ENCODE results near the gene NTN4. TPM values are rescaled to one million over a fixed set of nuclear protein-coding genes. Genes with fewer than 3 reads are reported as not detected.

Gene NTN4
- total and polyA plus RNA-seq, 7 experiments from 2014 or later: 0.08 to 0.86 TPM; not detected in 5

DNA sequence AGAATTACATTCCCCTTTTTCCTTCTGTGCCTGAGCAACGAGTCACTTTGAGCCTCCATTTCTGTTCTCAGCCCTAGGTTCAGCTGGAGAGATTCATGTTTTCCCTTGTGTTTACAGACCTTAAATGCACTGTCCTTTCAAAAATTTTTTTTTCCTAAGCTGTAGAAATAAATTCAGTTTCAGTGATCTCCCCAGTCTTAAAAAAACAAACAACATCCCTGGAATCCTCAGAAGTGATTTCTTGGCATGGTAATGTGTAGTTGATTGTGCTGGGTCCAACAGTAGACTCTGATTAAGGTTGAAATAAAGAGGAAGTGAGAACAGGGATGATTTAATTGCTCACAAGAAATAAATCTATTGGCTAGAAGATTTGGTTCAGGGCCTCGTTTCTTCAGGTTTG lies 89.3 kb downstream of the NTN4 start:
- POLR2A ChIA-PET: no interaction called here
- intact Hi-C loops (cut with micrococcal nuclease): no loop called here
- no peaks in the 10 kb centered on the region for H3K4me1 ChIP-seq (ENCODE audit: control insufficient read depth in 2 of 2, insufficient read depth in 2 of 2, low read length in 2 of 2)

DNA sequence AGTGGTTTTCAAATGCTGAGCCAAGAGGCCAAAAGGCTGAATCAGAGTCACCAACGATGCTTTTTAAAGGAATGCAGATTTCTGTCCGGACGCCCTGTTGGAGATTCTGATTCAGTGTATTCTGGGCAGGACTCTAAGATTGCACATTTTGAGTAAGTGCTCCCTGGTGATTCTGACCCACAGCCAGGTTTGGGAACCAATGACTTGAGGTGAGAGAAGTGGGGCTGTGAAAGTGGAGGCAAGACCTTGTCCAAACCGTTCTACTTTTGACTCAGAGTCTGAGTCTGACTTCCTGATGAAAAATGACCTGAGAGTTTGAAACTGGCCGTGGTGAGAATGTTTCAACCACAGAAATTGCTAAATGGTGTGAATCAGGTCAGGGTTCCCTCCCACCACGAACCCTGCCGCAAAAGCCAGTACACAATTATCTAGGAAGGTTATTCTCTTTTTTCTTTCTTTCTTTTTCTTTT lies 90.2 kb downstream of the NTN4 start:
- CTCF ChIA-PET: no interaction called here
- no peak overlapping the region for H3K27ac ChIP-seq (ENCODE audit: low read depth, low read length)
- Mint-ChIP-seq H3K9me3 (no peaks in the 10 kb centered on the region), H3K27me3 (peaks cover 0 to 31% (median 9%) of the 10 kb centered on the region in 5 donors), H3K36me3 (no peaks in the 10 kb centered on the region), H3K27ac (no peak overlapping the region), H3K4me3 (no peak overlapping the region), H3K4me1 (no peaks in the 10 kb centered on the region)
- no peaks in the 10 kb centered on the region for H3K27me3 ChIP-seq (ENCODE audit: control insufficient read depth in 2 of 2, insufficient read depth in 2 of 2, low read length in 2 of 2)
- H3K4me3 ChIP-seq (ENCODE audit: low read length): no peak overlapping the region
- DNase-seq (no peak), ATAC-seq (no peak)
- no peaks in the 10 kb centered on the region for H3K9me3 ChIP-seq (ENCODE audit: control insufficient read depth in 2 of 3, low read length in 3 of 3)
- POLR2A ChIA-PET: no interaction called here
- no peaks in the 10 kb centered on the region for H3K4me1 ChIP-seq (ENCODE audit: control insufficient read depth in 2 of 2, insufficient read depth in 2 of 2, low read length in 2 of 2)
- no peaks in the 10 kb centered on the region for H3K36me3 ChIP-seq (ENCODE audit: control insufficient read depth in 2 of 3, insufficient read depth in 3 of 3, low read length in 3 of 3)
- intact Hi-C loops (cut with micrococcal nuclease): no loop called here

More for the DNA sequence above, 89.3 kb downstream of the NTN4 start:
- Histone ChIP-seq H3K4me3 (ENCODE audit: low read length) (no peak overlapping the region), H3K27me3 (ENCODE audit: control insufficient read depth in 2 of 2, insufficient read depth in 2 of 2, low read length in 2 of 2) (no peaks in the 10 kb centered on the region), H3K36me3 (ENCODE audit: control insufficient read depth in 2 of 3, insufficient read depth in 3 of 3, low read length in 3 of 3) (no peaks in the 10 kb centered on the region), H3K27ac (ENCODE audit: low read depth, low read length) (no peak overlapping the region), H3K9me3 (ENCODE audit: control insufficient read depth in 2 of 3, low read length in 3 of 3) (no peaks in the 10 kb centered on the region)
- no peak for ATAC-seq
- Mint-ChIP-seq H3K4me3 (no peak overlapping the region), H3K4me1 (no peaks in the 10 kb centered on the region), H3K36me3 (no peaks in the 10 kb centered on the region), H3K27me3 (peaks cover 0 to 26% (median 10%) of the 10 kb centered on the region in 5 donors), H3K27ac (no peak overlapping the region), H3K9me3 (no peaks in the 10 kb centered on the region)
- CTCF ChIA-PET: no interaction called here
- DNase-seq: no peak

DNA sequence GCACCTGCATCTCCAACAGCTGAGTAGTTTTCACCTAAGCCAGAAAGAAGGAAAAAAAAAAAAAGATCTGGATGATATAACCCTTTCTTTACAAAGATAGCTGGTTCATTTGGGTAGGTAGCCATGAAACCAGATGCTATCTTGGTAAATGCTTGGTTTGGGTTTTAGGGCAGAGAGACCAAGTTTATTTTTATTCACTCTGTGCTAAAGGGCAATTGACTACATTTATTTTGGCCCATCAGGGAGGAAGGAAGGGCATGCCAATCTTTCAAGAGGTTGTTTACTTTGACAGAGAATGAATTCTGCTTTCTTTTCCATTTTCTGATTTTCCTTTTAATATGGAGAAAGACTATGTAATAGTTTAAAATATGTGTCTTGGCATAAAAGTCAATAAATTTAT lies 91.0 kb downstream of the NTN4 start:
- no peaks in the 10 kb centered on the region for H3K36me3 ChIP-seq (ENCODE audit: control insufficient read depth in 2 of 3, insufficient read depth in 3 of 3, low read length in 3 of 3)
- POLR2A ChIA-PET: interaction anchor here (0.5 kb wide), 1 partner anchor 58 kb away, joined by 3 read pairs; no protein-coding TSS in a partner anchor
- DNase-seq (no peak), ATAC-seq (no peak)
- no peaks in the 10 kb centered on the region for H3K36me3 Mint-ChIP-seq
- H3K4me1 Mint-ChIP-seq: no peaks in the 10 kb centered on the region
- no peaks in the 10 kb centered on the region for H3K9me3 Mint-ChIP-seq
- peaks cover 0 to 29% (median 6%) of the 10 kb centered on the region in 5 donors for H3K27me3 Mint-ChIP-seq
- H3K9me3 ChIP-seq (ENCODE audit: control insufficient read depth in 2 of 3, low read length in 3 of 3): no peaks in the 10 kb centered on the region
- intact Hi-C loops (cut with micrococcal nuclease): no loop called here
- no peaks in the 10 kb centered on the region for H3K27me3 ChIP-seq (ENCODE audit: control insufficient read depth in 2 of 2, insufficient read depth in 2 of 2, low read length in 2 of 2)
- no peak overlapping the region for H3K27ac ChIP-seq (ENCODE audit: low read depth, low read length)
- H3K4me3 Mint-ChIP-seq: no peak overlapping the region
- CTCF ChIA-PET: no interaction called here
- H3K27ac Mint-ChIP-seq: no peak overlapping the region
- H3K4me1 ChIP-seq (ENCODE audit: control insufficient read depth in 2 of 2, insufficient read depth in 2 of 2, low read length in 2 of 2): no peaks in the 10 kb centered on the region
- no peak overlapping the region for H3K4me3 ChIP-seq (ENCODE audit: low read length)

DNA sequence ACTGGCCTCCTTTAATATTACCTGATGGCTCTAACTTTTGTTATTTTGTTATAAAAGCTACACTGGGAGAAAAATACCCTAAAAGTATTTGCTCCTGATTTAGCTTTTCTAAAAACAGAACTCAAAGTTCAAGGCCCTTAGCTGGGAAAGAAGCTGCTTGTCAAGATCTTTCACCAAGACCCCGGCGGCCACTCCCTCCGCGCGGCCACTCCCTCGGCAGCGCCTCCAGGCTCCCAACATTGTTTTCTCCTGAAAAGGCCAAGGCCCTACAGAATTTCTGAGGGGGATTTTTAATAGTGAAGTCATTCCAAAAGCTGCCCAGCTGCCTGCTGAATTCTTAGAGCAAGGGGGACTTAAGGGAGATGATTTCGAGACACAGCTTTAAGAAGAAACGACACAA lies 96.4 kb downstream of the NTN4 start:
- no peaks in the 10 kb centered on the region for H3K27me3 ChIP-seq (ENCODE audit: control insufficient read depth in 2 of 2, insufficient read depth in 2 of 2, low read length in 2 of 2)
- no peaks in the 10 kb centered on the region for H3K9me3 Mint-ChIP-seq

DNA sequence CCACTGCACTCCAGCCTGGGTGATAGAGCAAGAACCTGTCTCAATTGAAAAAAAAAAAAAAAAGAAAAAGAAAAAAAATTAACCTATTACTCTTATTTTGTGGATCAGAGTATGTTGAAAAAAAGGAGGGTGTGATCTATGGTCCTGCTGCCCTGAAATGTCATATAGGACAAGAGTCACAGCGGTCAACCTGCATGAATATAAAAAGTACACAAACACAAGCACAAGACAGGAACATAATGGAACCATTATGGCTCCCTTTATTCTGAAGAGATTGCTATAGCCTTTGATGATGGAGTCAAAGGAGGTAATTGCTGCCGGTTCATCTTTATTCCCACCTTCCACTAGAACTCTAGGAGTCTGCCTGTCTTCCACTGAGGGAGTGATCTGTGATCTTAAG lies 96.9 kb downstream of the NTN4 start:
- Mint-ChIP-seq H3K27ac (no peak overlapping the region), H3K36me3 (no peaks in the 10 kb centered on the region), H3K27me3 (peaks cover 0 to 6% (median 2%) of the 10 kb centered on the region in 5 donors), H3K9me3 (no peaks in the 10 kb centered on the region), H3K4me3 (no peak overlapping the region), H3K4me1 (no peaks in the 10 kb centered on the region)
- Histone ChIP-seq H3K36me3 (ENCODE audit: control insufficient read depth in 2 of 3, insufficient read depth in 3 of 3, low read length in 3 of 3) (no peaks in the 10 kb centered on the region), H3K4me1 (ENCODE audit: control insufficient read depth in 2 of 2, insufficient read depth in 2 of 2, low read length in 2 of 2) (no peaks in the 10 kb centered on the region), H3K9me3 (ENCODE audit: control insufficient read depth in 2 of 3, low read length in 3 of 3) (no peaks in the 10 kb centered on the region), H3K27ac (ENCODE audit: low read depth, low read length) (no peak overlapping the region), H3K4me3 (ENCODE audit: low read length) (no peak overlapping the region), H3K27me3 (ENCODE audit: control insufficient read depth in 2 of 2, insufficient read depth in 2 of 2, low read length in 2 of 2) (no peaks in the 10 kb centered on the region)
- CTCF ChIA-PET: no interaction called here
- POLR2A ChIA-PET: no interaction called here
- intact Hi-C loops (cut with micrococcal nuclease): no loop called here
- DNase-seq (no peak), ATAC-seq (no peak)

More for the DNA sequence above, 96.4 kb downstream of the NTN4 start:
- Histone ChIP-seq H3K36me3 (ENCODE audit: control insufficient read depth in 2 of 3, insufficient read depth in 3 of 3, low read length in 3 of 3) (no peaks in the 10 kb centered on the region), H3K4me3 (ENCODE audit: low read length) (no peak overlapping the region), H3K4me1 (ENCODE audit: control insufficient read depth in 2 of 2, insufficient read depth in 2 of 2, low read length in 2 of 2) (no peaks in the 10 kb centered on the region), H3K9me3 (ENCODE audit: control insufficient read depth in 2 of 3, low read length in 3 of 3) (no peaks in the 10 kb centered on the region), H3K27ac (ENCODE audit: low read depth, low read length) (no peak overlapping the region)
- no peak for ATAC-seq
- DNase-seq: no peak
- Mint-ChIP-seq H3K27ac (no peak overlapping the region), H3K27me3 (peaks cover 0 to 7% (median 2%) of the 10 kb centered on the region in 5 donors), H3K4me3 (no peak overlapping the region), H3K36me3 (no peaks in the 10 kb centered on the region), H3K4me1 (no peaks in the 10 kb centered on the region)
- ChIA-PET POLR2A (no interaction called here), CTCF (no interaction called here)
- intact Hi-C loops (cut with micrococcal nuclease): no loop called here

DNA sequence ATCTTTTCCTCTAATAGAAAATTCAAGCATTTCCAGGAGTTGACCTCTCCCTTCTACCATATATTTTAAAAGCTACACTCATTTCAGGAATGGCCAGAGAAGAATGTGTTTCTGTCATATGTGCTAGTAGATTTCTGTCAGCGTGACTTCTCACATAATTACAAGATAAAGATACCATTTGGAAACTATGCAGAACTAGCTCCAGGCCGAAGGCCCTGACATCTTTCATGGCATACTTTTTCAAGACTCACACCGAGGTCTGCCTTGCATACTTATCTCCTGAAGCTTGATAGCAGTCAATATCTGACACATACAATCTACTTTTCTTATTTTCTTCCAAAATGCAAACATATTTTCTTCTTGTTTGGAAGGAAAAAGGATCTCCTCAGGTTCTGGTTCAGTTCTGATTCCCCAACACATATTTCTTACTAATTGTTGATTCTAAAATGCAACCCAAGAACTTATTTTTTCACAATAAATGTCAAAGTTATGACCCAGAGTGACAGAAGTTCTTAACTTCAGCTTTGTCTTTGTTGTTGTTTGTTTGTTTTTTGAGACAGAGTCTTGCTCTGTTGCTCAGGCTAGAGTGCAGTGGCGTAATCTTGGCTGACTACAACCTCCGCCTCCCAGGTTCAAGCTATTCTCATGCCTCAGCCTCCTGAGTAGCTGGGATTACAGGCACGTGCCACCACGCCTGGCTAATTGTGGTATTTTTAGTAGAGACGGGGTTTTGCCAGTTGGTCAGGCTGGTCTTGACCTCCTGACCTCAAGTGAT lies 99.5 kb downstream of the NTN4 start:
- H3K4me1 Mint-ChIP-seq: no peaks in the 10 kb centered on the region
- DNase-seq (no peak), ATAC-seq (no peak)
- Histone ChIP-seq H3K27ac (ENCODE audit: low read depth, low read length) (no peak overlapping the region), H3K4me1 (ENCODE audit: control insufficient read depth in 2 of 2, insufficient read depth in 2 of 2, low read length in 2 of 2) (no peaks in the 10 kb centered on the region), H3K4me3 (ENCODE audit: low read length) (no peak overlapping the region), H3K36me3 (ENCODE audit: control insufficient read depth in 2 of 3, insufficient read depth in 3 of 3, low read length in 3 of 3) (no peaks in the 10 kb centered on the region), H3K9me3 (ENCODE audit: control insufficient read depth in 2 of 3, low read length in 3 of 3) (no peaks in the 10 kb centered on the region), H3K27me3 (ENCODE audit: control insufficient read depth in 2 of 2, insufficient read depth in 2 of 2, low read length in 2 of 2) (no peaks in the 10 kb centered on the region)
- no peak overlapping the region for H3K4me3 Mint-ChIP-seq
- ChIA-PET CTCF (no interaction called here), POLR2A (no interaction called here)
- no peak overlapping the region for H3K27ac Mint-ChIP-seq
- H3K9me3 Mint-ChIP-seq: no peaks in the 10 kb centered on the region
- intact Hi-C loops (cut with micrococcal nuclease): no loop called here
- peaks cover 0 to 5% (median 2%) of the 10 kb centered on the region in 5 donors for H3K27me3 Mint-ChIP-seq
- H3K36me3 Mint-ChIP-seq: no peaks in the 10 kb centered on the region

DNA sequence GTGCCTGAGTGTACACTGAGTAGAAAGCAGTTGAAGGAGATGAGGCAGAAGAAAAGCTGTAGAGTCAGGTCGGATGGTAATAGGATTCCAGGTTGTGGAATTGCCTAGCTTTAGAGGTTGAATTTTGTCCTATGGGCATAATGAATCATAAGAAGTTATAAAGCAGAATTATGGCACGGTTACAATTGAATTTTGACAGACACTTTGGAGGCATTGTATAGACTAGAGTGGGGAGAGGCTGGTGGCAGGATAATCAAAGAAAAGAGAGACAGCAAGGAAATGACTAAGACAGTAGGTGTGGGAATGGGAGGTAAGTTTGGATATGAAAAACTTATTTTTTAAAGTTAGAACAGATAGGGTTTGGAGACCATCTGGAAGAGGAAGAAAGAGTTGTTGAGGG lies 102.6 kb downstream of the NTN4 start:
- intact Hi-C loops (cut with micrococcal nuclease): no loop called here
- POLR2A ChIA-PET: no interaction called here
- no peaks in the 10 kb centered on the region for H3K36me3 Mint-ChIP-seq

More for the DNA sequence above, 102.6 kb downstream of the NTN4 start:
- Mint-ChIP-seq H3K4me1 (no peaks in the 10 kb centered on the region), H3K27me3 (peaks cover 0 to 9% (median 2%) of the 10 kb centered on the region in 5 donors), H3K27ac (no peak overlapping the region), H3K4me3 (no peak overlapping the region), H3K9me3 (peaks cover 0 to 3% (median 0%) of the 10 kb centered on the region in 11 donors)
- no peaks in the 10 kb centered on the region for H3K4me1 ChIP-seq (ENCODE audit: control insufficient read depth in 2 of 2, insufficient read depth in 2 of 2, low read length in 2 of 2)
- H3K27ac ChIP-seq (ENCODE audit: low read depth, low read length): no peak overlapping the region
- no peak overlapping the region for H3K4me3 ChIP-seq (ENCODE audit: low read length)
- no peak for ATAC-seq
- CTCF ChIA-PET: no interaction called here
- no peaks in the 10 kb centered on the region for H3K27me3 ChIP-seq (ENCODE audit: control insufficient read depth in 2 of 2, insufficient read depth in 2 of 2, low read length in 2 of 2)
- H3K36me3 ChIP-seq (ENCODE audit: control insufficient read depth in 2 of 3, insufficient read depth in 3 of 3, low read length in 3 of 3): no peaks in the 10 kb centered on the region
- H3K9me3 ChIP-seq (ENCODE audit: control insufficient read depth in 2 of 3, low read length in 3 of 3): no peaks in the 10 kb centered on the region
- DNase-seq: no peak
